Osteocyte (in vitro differentiated cells): ENCODE data around the gene C5orf15. TPM values are rescaled to one million over a fixed set of nuclear protein-coding genes. Genes with fewer than 3 reads are reported as not detected.

Source experiments
- DNase-seq: peaks from one replicate; pipeline ENCODE4 v3.0.0; 2021; ENCODE audit warnings: mixed read lengths; ENCODE audit not compliant: unreplicated experiment; ENCODE audit errors: extremely low spot score
- H3K27ac Mint-ChIP-seq: one replicate; pipeline ENCODE4 v1.8.0; 2021; ENCODE audit warnings: mild to moderate bottlenecking, mixed read lengths; ENCODE audit not compliant: unreplicated experiment
- H3K27me3 Mint-ChIP-seq: one replicate; pipeline ENCODE4 v1.8.0; 2021; ENCODE audit warnings: mixed read lengths; ENCODE audit not compliant: unreplicated experiment
- H3K36me3 Mint-ChIP-seq: one replicate; pipeline ENCODE4 v1.8.0; 2021; ENCODE audit warnings: mixed read lengths; ENCODE audit not compliant: unreplicated experiment
- H3K4me1 Mint-ChIP-seq: one replicate; pipeline ENCODE4 v1.8.0; 2021; ENCODE audit warnings: mixed read lengths; ENCODE audit not compliant: unreplicated experiment
- H3K4me3 Mint-ChIP-seq: one replicate; pipeline ENCODE4 v1.8.0; 2021; ENCODE audit warnings: mild to moderate bottlenecking, moderate library complexity, mixed read lengths; ENCODE audit not compliant: unreplicated experiment
- H3K9me3 Mint-ChIP-seq: one replicate; pipeline ENCODE4 v1.8.0; 2021; ENCODE audit warnings: mixed read lengths; ENCODE audit not compliant: unreplicated experiment
- total RNA-seq: library from RNA; stranded (reverse); gene quantifications from 2 replicates; pipeline ENCODE4 v1.2.1, GENCODE V29; 2021
- TF ChIP-seq, protein P1 (sequence below): fragments of 200-600 bp; sonication (generic); IDR thresholded peaks from 2 replicates; pipeline ENCODE4 v1.5.0; 2021; ENCODE audit warnings: antibody characterized with exemption, mild to moderate bottlenecking, moderate library complexity

C5orf15 gene
- total RNA-seq, 1 donor from 2014 or later: 62.6 TPM

DNA sequence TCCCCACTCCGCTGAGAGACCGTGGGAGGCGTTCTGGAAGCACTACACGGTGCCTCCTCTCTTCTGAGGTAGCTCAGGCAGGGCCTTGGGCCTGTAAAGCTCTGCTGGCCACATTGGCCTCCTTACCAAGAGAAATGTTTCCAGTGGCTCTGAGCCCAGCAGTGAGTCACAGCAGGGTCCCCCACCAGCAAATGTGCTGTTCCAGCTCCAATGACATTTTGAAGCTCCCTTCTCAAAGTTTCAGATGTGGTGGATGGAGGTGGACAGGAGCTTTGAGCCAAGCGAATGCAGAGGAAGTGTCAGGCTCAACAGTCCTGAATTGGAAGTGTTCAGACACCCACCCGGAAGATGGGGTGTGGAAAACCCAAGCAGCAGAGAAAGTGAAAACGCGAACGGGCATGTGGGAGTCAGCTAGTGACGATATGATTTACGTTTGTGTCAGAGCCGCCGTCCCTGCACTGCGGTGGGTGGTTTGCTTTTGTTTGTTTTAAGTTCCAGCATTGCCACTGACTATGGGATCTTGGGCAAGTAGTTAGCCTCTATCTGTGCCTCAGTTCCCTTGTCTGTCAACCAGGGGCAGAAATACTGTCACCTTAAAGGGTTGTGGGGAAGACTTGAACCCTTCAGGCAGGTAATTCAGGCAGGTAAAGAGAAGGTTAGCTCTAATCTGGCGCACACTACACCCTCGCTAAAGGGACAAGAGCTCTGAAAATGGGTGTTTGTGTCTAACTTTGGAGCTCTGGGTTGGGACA lies 38.2 kb downstream of the C5orf15 start:
- peaks cover 2% of the 10 kb centered on the region for H3K27me3 Mint-ChIP-seq
- H3K27ac Mint-ChIP-seq: no peak overlapping the region
- H3K4me3 Mint-ChIP-seq: no peak overlapping the region
- H3K36me3 Mint-ChIP-seq: no peaks in the 10 kb centered on the region
- H3K4me1 Mint-ChIP-seq: peaks cover 12% of the 10 kb centered on the region
- DNase-seq: no peak
- TF ChIP-seq, protein P1, sequence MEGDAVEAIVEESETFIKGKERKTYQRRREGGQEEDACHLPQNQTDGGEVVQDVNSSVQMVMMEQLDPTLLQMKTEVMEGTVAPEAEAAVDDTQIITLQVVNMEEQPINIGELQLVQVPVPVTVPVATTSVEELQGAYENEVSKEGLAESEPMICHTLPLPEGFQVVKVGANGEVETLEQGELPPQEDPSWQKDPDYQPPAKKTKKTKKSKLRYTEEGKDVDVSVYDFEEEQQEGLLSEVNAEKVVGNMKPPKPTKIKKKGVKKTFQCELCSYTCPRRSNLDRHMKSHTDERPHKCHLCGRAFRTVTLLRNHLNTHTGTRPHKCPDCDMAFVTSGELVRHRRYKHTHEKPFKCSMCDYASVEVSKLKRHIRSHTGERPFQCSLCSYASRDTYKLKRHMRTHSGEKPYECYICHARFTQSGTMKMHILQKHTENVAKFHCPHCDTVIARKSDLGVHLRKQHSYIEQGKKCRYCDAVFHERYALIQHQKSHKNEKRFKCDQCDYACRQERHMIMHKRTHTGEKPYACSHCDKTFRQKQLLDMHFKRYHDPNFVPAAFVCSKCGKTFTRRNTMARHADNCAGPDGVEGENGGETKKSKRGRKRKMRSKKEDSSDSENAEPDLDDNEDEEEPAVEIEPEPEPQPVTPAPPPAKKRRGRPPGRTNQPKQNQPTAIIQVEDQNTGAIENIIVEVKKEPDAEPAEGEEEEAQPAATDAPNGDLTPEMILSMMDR: no peak
- no peaks in the 10 kb centered on the region for H3K9me3 Mint-ChIP-seq

DNA sequence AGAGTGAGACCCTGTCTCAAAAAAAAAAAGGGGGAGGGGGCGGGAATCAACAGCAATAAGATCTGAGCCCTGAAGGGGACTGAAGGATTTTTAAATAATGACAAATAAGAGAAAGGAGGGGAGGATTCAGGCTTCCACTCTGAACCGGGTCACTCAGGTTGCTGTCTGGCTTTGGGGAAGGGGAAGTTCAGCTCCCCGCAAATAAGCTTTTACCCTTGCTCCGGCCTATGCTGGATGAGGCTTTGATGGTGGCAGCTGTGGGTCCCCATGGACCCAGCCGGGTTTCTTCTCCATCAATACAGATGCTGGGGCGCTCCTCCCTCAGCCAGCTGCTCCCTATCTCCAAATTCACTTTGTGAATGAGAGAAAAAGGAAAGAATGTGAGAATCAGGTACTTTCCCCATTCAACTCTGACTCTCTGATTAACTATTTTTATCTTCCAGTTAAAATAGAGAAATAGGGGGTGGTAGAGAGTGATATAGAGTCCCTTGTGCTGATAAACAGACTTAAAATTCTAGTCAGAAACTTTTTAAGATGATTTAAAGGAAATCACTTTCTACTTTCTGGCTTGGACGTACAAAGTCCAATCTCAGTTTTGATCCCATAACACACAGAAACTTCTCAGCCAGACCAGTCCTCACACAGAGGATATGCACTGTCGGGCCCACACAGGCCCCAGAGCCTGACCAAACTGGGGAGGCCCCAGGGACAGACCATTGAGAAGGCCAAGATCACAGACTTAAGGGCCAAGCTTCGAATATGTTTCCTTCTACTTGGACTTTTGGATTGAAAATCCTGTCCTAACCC lies 39.6 kb downstream of the C5orf15 start:
- TF ChIP-seq, protein P1: no peak
- Mint-ChIP-seq H3K27ac (no peak overlapping the region), H3K27me3 (peaks cover 14% of the 10 kb centered on the region), H3K4me1 (peaks cover 10% of the 10 kb centered on the region), H3K36me3 (no peaks in the 10 kb centered on the region), H3K9me3 (no peaks in the 10 kb centered on the region), H3K4me3 (no peak overlapping the region)
- no peak for DNase-seq

DNA sequence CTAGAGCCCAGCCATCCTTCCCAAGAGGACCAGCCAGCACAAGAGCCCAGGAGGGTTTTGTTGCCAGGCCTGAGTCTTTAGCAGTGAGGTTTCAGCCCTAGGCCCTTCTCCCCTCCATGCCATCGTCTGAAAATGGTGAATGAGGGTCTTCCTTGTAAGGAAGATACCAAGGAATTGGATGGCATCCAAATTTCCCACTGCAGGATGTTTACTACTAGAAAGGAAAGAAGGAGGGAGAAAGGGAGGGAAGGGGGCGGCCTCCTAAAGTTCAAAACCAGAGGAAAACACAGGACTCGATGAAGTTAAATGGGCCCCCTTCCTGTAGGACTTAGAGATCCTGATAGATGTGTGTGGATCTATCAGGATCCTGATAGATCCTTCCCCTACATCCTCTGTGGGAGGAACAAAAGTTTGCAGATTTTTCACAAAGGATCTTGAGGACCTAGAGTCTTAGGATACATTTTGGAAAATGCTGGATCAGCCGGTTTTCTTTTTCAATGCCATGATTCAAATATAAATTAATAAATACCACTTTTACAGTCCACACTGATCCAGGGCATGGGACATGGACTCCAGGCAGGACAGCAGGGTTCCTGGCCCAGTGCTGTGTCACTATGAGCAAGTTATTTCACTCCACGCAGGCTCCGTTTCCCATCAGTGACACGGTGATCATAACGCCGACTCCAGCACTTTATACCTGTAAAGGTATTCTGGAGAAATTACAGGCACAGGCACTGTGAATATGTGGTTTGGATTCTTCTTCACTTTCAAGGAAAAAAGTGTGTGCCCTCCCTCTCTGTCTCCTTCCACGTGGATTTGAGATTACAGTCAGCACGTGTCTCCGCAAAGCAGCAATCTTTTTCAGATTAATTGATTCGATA lies 40.9 kb downstream of the C5orf15 start:
- no peak overlapping the region for H3K4me3 Mint-ChIP-seq
- H3K36me3 Mint-ChIP-seq: no peaks in the 10 kb centered on the region
- TF ChIP-seq, protein P1: no peak
- no peaks in the 10 kb centered on the region for H3K9me3 Mint-ChIP-seq
- peaks cover 18% of the 10 kb centered on the region for H3K27me3 Mint-ChIP-seq
- DNase-seq: no peak
- H3K27ac Mint-ChIP-seq: no peak overlapping the region
- peaks cover 10% of the 10 kb centered on the region for H3K4me1 Mint-ChIP-seq

DNA sequence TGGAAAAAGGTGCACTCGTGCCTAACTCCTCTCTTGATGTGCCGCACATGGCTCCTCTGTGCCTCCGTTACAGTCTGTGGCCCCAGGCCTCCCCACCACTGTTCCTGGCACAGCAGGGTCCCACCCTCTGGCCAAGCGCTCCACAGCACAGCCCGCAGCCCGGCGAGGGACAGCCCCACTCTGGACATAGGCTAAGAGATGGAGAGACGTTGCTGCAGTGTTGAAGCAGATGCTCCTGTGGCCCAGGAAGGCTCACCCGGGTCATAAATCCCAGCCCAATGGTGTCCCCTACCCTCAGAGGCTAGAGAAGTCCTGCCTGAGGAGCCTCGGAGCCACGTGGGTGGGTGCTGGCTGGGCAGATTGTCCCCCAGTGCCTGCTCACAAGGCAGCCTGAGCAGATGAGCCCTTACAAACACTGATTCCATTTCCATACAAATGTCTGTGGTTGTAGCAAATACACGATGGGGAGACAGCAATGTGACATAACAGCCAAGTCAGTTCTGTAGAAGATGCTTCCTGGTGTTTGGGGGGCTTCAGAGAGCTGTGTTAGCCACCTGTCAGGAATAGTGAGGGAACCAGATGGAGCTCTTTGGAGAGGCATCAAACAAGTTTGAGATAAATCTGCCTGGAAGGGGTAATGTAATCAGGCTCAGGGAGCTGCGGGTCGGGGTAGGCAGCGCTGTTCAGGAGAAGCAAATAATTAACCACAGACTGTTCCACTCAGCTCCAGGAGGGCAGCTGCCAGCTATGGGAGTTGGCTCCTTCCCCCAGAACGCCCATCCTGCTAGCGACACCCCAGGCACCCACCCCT lies 41.7 kb downstream of the C5orf15 start:
- peaks cover 25% of the 10 kb centered on the region for H3K27me3 Mint-ChIP-seq
- H3K4me1 Mint-ChIP-seq: peaks cover 10% of the 10 kb centered on the region
- H3K36me3 Mint-ChIP-seq: no peaks in the 10 kb centered on the region
- H3K27ac Mint-ChIP-seq: no peak overlapping the region
- DNase-seq: no peak
- no peak overlapping the region for H3K4me3 Mint-ChIP-seq
- TF ChIP-seq, protein P1: no peak
- no peaks in the 10 kb centered on the region for H3K9me3 Mint-ChIP-seq
